ENCODE data around the gene PLET1.

The PLET1 gene

DNA sequence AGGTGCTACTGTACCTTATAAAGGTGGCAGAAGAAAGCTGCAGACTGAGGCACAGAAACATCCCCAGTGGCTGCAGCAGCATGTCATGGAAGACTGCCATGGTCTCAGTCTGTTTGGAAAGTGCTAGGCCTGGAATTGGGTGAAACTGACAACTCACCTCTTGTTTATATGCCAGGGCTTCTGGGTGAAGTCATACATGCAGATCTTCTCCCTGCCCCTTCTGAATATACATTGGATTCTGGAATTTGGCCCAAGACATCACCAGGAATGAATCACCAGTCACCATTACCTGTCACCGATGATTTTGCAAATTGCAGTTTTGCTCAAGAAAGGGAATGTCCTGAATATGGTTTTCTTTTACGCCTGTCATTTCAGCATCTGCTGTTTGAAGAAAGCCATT is at the start of gene PLET1:
Gene PLET1, minus strand, starts transcription at position 371 of the 400 bp plus-strand sequence. Its CDS starts 271 bp downstream, at position 100.
- no peak for DNase-seq (ENCODE audit: extremely low spot score, insufficient read length, low read depth)

GRCh38 chr11:112310419-112310818 is 49.8 kb upstream of the PLET1 start:
- no peak for DNase-seq (ENCODE audit: extremely low spot score, insufficient read length, low read depth)
- FAIRE-seq = no peak

More for the DNA sequence above, at the start of gene PLET1:
- FAIRE-seq = no peak

- DNase-seq (ENCODE audit: extremely low spot score, insufficient read length, low read depth) (no peak), FAIRE-seq (no peak)
These were observed 48.0 kb upstream of the PLET1 start for GRCh38 chr11:112308651-112309050.

- no peak for FAIRE-seq
- no peak for DNase-seq (ENCODE audit: extremely low spot score, insufficient read length, low read depth)
These were observed 47.0 kb upstream of the PLET1 start for GRCh38 chr11:112307616-112308015.

DNA sequence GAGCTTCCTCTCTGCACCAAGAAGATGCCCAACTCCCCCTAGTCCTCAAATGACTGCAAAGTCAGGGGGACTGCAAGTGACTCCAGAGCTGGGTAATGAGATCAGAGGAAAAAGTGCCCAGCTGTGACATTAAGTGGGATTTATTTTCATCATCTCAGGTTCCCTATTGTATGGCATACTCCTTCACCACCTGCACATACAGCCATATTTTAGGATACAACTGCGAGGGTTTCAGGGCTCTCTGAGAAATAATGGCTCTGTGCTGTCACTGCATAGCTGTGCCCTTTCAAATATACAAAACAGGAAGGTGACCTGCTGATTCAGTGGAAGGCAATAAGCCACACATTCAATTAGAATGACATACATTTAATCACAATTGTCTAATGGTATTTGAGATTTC is 45.6 kb upstream of the PLET1 start:
- FAIRE-seq (no peak), DNase-seq (ENCODE audit: extremely low spot score, insufficient read length, low read depth) (no peak)

DNA sequence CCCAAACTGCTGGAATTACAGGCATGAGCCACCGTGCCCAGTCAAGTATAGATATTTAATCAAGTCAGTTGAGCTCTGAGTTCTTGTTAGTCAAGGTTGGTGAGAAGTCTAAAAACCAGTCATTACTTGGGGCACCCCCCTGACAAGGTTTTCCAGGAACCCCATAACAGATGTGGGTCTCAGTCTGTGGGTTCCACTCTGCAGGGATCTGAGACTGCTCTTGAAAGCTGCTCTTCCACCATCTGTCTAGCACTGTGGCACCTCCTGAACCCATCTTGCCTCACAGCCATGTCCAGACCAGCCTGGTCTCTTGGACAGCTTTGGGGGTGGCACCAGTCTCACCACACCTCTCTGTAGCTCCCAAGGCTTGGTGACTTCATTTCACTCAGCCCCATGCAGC is 44.3 kb upstream of the PLET1 start:
- FAIRE-seq (no peak), DNase-seq (ENCODE audit: extremely low spot score, insufficient read length, low read depth) (no peak)

- FAIRE-seq (no peak), DNase-seq (ENCODE audit: extremely low spot score, insufficient read length, low read depth) (no peak)
These were observed 43.0 kb upstream of the PLET1 start for GRCh38 chr11:112303616-112304015.

DNA sequence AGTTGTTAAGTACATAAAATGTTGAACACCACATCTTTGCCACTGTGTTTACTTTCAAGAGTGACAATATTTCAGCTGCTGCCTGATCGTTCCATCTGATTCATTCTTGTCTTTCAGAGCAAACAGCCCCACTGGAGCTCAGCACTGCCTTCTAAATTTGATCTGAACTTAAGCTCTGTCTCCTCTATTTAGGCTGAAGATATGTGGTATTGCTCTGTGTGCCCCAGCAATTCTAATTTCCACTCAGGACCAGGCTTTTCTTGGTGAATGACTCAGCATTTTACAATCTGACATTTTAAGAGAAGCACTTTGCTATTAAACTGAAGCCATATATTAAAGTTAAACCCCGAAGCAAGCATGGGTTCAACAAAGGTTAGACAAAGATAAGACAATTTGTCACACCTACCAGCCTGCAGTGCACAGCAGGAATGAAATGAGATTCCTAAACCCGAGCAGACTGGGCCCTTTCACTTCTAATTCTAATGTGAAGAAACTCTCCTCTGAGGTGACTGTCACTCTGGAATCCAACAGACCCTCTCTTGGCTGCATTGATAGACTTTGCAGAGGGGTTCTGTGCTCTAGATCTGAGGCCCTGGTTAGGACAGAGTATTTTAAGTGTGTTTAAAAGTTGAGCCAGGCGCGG is 41.7 kb upstream of the PLET1 start:
- DNase-seq (ENCODE audit: extremely low spot score, insufficient read length, low read depth) (no peak), FAIRE-seq (no peak)

DNA sequence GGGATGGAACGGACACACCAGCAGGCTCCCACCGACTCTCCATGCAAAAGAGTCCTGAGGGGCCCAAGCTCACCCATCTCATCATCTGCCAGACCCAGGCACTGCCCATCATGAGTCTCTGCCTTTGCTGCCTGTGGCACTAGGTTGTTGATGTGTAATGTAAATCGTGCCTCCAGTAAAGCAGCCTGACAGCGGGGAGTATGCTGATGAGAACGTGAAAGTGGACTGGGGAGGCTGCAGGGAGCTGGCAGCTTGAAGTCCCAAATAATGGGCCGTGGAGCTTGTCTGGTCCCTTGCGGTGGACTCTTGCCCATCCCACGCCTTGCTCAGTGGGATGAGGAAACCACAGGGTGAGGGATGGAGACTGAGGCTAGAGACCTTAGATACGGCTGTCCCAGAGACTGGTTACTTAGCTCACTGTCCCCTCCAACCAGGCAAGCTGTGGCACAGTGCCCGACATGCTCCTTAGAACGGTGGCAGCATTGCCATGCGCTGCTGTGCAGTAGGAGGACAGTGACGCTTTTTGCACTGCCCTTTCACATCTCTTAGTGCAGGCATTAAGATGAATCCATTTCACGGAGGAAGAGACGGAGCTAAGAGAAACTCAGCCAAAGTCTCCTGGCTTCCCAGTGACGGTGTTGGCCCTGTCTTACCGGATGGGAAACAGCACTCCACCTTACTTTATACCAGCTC is 39.6 kb upstream of the PLET1 start:
- DNase-seq (ENCODE audit: extremely low spot score, insufficient read length, low read depth) (no peak), FAIRE-seq (no peak)

DNA sequence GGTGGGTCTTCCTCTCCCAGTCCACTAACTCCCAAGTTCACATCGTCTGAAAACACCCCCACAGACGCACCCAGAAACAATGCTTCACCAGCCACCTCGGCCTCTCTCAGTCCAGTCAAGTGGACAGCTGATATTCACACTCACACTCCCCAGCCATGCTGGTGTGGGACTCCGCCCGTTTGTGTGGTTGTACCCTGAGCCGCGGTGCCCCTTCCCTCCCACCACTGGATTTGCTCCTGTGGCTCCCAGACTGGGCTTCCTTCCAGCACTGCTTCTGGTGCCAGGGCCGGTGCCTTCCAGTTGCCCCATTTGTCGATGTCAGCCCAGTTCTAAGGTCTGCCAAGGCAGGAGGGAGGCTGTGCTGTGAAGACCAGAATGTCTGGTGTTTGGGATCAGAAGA is 37.9 kb upstream of the PLET1 start:
- DNase-seq (ENCODE audit: extremely low spot score, insufficient read length, low read depth) (no peak), FAIRE-seq (no peak)

DNA sequence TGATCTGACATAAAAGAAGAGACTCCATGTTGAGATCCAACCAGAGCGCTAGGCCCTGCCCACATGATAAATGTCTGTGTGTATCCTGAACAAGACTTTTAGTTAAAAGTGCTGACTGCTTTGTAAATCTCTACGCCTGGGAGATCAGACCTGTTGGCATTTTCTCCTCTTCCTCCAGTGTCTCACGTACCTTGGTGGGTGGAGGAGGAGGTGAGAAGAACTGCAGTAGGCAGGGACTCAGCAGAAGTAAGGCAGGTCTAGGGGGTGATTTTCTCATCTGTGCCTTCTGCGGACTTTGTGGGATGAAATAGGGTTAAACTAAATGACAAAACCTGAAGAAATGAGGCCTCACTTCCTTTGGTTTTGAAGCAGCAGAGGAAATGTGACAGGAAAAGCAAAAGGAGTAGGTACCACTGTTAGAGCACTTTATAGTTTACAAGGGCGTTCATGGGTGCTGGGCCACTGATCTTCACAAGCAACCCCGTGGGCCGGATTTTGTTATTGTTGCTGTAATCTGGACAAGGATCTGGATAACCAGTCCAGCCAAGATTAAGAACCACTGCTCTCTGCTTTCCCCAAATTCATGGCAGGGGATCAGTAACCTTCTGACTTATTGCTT is 36.7 kb upstream of the PLET1 start:
- FAIRE-seq (no peak), DNase-seq (ENCODE audit: extremely low spot score, insufficient read length, low read depth) (no peak)

DNA sequence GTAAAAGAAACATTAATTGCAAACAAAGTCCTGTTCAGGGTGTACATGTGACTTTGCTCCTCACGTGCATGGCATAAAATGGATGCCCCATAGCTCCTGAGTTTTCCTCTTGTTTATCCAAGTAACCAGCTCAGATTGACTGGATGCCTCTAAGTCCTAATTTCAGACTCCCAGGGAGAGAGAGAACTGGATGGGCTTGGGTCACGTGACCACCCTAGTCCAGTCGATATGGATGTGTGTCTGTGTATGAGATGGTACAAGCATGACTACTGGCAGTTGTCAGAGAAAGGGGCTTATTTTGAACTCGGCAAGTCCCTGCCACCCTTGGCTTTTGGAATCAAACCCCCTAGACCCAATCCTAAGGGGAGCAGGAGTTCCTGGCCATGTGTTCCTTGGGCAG is 35.4 kb upstream of the PLET1 start:
- DNase-seq (ENCODE audit: extremely low spot score, insufficient read length, low read depth) = no peak
- no peak for FAIRE-seq

- FAIRE-seq (no peak), DNase-seq (ENCODE audit: extremely low spot score, insufficient read length, low read depth) (no peak)
These were observed 34.2 kb upstream of the PLET1 start for GRCh38 chr11:112294688-112295340.

DNA sequence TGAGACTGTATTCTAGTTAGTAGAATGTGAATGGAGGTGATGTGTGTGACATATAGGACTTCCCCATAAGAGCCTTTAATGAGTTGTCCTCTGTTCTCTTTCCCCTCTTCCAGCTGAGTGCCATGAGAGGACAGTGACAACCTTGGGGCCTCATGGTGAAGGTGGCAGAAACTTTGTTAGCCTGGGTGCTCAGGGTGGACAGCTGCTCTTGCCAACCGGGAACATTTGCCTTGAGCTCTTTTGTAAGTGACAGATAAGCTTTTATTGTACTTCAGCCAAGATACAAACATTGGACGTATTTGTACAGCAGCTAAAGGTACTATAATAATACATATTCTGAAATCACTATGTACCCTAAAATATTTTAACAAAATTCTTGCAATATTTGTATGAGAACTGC is 33.0 kb upstream of the PLET1 start:
- FAIRE-seq (no peak), DNase-seq (ENCODE audit: extremely low spot score, insufficient read length, low read depth) (no peak)

GRCh38 chr11:112292785-112293407 is 32.2 kb upstream of the PLET1 start:
- no peak for DNase-seq (ENCODE audit: extremely low spot score, insufficient read length, low read depth)
- no peak for FAIRE-seq

- DNase-seq (ENCODE audit: extremely low spot score, insufficient read length, low read depth) (no peak), FAIRE-seq (no peak)
These were observed 31.5 kb upstream of the PLET1 start for GRCh38 chr11:112292188-112292587.

- no peak for FAIRE-seq
- DNase-seq (ENCODE audit: extremely low spot score, insufficient read length, low read depth) = no peak
These were observed 30.5 kb upstream of the PLET1 start for GRCh38 chr11:112291191-112291590.

DNA sequence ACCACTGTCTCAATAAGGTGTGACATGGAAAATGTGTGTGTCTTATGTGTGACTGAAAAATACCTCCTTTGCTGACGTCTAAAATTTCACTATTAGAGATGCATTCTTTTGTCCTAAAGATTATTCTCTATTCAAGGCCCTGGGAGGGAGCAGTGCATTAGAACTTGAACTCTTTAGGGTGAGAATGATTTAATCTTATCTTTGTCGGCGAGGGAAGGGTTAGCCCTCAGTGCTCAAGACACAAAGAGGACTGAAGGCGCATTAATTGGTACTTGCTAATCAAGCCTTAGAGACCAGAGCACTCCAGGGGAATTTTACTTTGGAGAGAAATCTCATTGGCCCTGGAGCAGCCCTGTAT is 29.8 kb upstream of the PLET1 start:
- DNase-seq (ENCODE audit: extremely low spot score, insufficient read length, low read depth) = no peak
- FAIRE-seq = no peak

DNA sequence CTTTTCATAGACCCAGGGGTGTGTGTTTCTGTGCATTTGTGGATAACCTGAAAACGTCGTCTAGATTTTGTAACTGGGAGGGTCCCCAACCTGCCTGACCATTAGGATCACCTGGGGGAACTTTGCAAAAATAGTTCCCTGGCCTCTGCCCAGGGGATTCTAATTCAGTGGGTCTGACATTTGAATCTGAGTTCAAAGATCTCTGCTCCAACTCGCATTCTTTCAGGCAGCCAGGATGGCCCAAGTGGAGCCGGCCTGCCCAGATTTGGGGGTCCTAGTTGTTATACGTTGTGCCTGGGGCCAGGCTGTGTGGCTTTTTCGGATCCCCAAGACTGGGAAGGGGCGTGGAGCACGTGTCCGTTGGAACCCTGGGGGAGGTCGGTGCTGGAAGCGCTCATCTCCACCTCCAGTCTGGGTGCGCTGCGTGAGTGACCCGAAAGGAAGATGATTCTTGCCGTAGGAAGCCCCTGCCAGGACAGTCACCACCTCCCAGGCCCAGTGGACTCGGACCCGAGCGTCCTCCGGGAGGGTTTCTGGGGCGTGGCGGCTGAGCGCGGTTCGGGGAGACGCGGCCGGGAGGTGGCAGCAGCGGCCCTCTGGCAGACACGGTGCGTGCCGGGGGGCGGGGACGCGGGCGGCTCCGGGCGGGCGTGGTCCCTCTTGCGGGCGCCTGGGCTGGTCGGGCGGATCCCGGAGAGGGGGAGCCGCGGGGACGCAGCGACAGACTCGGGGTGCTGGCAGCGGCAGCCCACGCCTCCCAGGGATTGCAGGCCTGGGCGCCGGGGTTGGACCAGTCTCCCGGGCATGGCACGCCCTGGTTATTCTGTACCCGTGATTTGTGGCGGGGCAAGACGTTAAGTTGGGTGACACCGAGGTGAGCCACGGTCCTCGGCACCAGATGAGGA is 29.2 kb upstream of the PLET1 start:
- peak; percentile 66 for FAIRE-seq
- peak; percentile 73 for DNase-seq (ENCODE audit: extremely low spot score, insufficient read length, low read depth)

- no peak for FAIRE-seq
- DNase-seq (ENCODE audit: extremely low spot score, insufficient read length, low read depth) = no peak
These were observed 27.4 kb upstream of the PLET1 start for GRCh38 chr11:112288021-112288420.

Data from GM18507 (cell line).